ENCODE data around the gene IKZF3. TPM values are rescaled to one million over a fixed set of nuclear protein-coding genes. Genes with fewer than 3 reads are reported as not detected.
A peak's percentile ranks its signal among the peaks of the same experiment; 100 is the strongest.
"Not testable (repeated sequence)": the region's sequence is repeated elsewhere in the genome, so short reads cannot be mapped to it uniquely, and the experiment has no call there.

The IKZF3 gene
- 0.51 TPM for total RNA-seq

DNA sequence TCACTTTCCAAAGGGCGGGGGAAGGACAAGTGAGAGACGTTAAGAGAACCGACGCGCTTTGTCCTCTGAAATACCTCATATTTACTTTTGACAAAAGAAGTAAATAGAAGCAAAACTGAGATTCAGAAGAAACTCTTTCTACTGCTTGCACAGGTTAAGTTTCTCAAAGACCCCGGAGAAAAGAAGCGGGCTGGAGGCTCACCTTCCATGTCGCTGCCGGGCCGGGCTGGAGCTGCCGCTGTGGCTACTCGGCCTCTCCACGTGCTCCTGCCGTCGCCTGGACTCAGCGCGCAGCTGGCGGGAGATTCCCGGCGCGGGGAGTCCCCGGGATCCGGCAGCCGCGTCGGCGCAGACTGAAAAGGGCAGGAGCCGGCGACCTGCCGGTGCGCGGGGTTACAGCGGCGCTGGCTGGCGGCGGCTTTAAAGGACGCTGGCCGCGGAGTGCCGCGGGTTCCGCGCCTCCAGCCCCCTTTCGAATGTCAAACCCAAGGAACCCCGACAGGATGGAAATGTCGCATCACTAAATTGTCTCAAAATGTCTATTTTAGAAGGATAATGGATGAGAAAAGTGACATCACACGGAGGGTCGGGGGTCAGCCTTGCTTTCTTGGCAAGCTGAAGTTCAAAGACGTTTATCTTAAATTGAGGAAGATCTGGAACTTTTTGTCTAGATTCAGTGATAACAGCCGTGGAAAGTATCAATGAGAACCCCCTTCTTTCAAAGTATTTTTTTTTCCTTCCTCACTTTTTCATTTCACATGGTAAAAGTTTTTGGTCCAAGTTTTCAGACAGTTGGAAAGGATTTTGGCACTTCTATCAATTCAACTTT, at the start of gene IKZF3:
IKZF3 (minus strand) TSS at position 395 of the 829 bp plus-strand sequence; CDS start at position 209, 186 bp downstream.
- peak; percentile 61 for DNase-seq

DNA sequence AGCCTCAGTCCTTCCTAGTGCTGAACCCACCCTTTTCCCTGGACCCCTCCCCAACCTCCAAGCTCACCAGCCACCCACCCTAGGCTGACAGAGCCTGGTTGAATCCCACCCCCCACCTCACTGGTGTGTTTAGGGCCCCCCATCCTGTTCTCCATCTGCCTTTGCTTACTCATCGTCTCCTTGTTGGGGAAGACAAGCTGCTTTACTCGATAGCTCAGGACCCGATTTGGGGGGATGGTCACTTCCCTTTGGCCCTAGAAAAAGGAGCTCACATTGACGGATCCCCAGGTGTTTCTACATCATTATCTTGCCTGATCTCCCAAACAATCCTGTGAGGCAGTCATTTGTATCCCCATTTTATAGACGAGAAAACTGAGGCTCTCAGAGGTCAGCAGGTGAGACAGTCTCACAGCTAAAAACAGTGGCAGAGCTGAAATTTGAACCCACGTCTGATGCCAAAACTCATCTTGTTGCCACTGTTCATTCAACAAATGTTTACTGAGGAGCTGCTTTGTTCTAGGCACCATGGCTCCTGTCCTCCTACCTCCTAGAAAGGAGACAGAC, 44.8 kb upstream of the IKZF3 start:
- no peak for DNase-seq

DNA sequence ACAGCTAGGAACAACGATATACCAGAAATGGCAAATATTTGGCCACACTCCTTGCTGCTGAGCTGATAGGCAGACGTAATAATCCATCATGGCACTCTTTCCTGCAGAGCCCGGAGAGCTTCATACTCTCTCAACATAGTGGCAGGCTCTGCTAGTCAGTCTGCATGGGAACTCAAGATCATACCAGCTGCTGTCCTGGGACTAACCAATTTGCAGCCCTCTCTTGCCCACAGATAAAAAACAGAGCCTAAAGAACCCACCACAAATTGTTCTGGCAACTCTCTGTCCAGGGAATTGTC, 40.8 kb upstream of the IKZF3 start:
- DNase-seq = peak; percentile 21

DNA sequence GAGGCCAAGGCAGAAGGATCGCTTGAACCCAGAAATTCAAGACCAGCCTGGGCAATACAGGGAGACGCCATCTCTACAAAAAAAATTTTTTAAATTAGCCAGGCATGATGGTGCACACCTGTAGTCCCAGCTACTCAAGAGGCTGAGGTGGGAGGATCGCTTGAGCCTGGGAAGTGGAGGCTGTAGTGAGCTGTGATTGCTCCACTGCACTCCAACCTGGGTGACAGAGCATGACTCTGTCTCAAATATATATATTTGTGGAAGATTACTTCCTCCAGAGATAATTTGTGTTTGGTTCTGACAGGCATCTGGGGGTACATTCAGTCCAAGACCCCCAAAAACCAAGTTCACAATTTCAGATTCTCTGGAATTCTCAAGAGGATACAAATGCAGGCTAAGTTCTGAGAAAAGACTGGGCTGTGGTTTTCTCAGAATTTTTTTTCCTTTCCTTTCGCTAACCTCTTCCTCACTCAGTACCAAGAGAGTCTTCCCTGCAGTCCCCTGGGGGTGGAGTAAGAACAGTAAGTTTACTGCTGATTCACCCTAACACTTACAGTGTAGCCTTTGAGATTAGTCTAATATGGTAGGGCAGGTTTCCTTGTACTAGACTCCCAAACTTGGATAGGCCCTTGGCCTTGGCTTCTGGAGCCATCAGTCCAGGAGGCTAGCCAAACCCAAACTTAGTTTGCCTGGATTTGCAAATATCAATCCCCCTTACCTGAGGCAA, 39.2 kb upstream of the IKZF3 start:
- DNase-seq = no peak

DNA sequence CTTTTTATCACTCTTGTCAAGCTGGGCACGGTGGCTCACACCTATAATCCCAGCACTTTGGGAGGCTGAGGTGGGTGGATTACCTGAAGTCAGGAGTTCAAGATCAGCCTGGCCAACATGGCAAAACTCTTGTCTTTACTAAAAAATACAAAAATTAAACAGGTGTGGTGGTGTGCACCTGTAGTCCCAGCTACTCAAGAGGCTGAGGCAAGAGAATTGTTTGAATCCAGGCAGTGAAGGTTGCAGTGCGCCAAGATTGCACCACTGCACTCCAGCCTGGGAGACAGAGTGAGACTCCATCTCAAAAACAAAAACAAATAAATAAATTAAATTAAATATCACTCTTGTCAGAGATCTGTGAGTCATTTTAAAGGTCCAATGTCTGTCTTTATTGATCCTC, 37.9 kb upstream of the IKZF3 start:
- DNase-seq = not testable (repeated sequence)

DNA sequence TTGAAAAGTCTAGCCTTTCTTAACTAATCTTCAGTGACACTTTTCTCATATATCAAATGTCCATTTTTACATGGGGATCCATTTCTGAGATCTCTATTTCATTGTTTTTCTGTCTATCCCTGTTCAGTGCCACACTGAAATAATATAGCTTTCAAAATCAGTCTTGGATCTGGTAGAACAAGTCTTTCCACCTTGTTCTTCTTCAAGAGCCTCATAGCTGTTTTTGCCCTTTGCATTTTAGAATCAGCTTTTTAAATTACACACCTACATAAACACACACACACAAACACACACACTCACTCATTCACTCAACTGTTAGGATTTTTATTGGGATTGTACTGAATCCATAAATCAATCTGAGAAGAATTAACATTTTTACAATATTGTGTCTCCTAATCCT, 35.1 kb upstream of the IKZF3 start:
- DNase-seq = peak; percentile 10

DNA sequence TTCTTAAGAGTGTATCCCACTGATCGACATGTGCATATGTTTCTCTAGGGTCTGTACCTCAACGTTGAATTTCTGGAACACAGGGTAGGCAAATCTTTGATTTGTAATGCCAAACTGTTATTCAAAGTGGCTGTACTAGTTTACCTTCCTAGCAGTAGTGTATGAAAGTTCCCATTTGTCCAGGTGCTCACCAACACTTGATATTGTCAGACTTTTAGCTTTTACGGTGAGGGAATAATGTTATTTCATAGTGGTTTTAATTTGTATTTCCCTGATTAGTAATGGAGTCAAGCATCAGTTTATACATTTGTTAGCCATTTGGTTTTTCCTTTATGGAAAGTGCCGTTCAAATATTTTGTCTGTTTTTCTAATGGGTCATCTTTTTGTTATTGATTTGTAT, 34.0 kb upstream of the IKZF3 start:
- no peak for DNase-seq

DNA sequence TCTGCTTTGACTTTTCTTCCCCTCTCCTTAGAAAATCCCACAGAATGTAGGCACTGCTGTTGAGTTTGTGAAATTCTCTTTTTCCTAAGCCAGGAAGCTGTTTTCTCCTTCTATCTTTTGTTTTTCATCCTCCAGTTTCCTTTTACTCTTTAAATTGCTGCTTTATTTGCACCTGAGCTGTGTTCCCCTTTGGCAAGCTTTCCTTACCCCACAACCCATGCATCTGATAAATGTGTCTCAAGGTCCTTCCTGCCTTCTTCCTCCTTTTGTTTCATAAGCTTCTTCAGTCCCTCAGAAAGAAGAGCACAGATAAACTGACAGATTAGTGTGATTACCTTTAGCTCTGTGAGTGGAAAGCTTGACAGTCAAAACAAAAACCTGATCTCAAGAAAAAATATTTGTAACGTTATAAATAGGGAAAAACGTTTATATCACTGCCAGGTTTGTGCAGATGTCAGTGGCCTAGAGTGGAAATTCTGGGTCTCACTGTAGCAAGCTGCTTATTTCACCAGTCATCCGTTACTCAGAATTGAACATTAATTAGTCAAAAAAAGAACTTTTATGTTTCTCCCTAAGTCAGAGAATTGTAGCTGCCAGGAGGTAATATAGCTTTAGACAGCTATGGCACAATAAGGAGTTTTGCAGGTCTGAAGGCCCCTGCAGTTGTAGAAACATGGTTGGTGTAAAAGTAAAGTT, 30.7 kb upstream of the IKZF3 start:
- DNase-seq = no peak

DNA sequence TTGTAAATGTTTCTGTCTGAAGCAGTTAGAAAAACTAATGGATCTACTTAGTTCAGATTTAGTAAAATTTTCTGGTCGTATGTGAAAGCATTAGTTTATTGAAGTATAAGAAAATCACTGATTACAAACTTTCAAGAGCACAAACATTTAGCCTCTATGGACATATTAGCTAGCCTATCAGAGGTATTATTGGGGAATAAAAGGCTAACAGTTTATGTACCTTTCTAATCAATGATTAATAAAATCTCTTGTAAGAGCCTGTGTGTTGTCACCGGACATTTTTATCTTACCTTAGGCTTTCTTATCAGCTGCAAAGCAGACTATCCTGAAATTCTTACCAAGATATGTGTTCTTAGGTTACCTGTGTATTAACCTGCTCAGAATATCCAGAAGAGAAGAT, 25.1 kb upstream of the IKZF3 start:
- DNase-seq = no peak

DNA sequence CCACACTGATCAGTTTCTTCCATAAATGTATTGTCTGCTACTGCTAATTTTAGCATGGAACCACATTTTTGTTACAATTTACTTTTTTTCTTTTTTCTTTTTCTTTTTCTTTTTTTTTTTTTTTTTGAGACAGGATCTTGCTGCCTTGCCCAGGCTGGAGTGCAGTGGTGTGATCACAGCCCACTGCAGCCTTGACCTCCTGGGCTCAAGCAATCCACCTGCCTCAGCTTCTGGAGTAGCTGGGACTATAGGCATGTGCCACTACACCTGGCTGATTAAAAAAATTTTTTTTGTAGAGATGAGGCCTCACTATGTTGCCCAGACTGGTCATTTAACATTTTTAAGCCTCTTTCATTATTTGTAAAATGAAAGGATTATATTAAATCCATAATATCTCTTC, 23.0 kb upstream of the IKZF3 start:
- DNase-seq = no peak

DNA sequence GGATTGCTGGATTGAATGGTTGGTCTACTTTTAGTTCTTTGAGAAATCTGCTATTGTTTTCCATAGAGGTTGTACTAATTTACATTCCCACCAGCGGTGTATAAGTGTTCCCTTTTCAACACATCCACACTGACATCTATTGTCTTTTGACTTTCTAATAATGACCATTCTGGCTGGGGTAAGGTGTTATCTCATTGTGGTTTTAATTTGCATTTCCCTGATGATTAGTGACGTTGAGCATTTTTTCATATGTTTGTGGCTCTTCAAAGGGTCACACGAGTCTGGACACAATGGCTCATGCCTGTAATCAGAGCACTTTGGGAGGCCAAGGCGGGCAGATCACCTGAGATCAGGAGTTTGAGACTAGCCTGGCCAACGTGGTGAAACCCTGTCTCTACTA, 22.0 kb upstream of the IKZF3 start:
- not testable (repeated sequence) for DNase-seq

DNA sequence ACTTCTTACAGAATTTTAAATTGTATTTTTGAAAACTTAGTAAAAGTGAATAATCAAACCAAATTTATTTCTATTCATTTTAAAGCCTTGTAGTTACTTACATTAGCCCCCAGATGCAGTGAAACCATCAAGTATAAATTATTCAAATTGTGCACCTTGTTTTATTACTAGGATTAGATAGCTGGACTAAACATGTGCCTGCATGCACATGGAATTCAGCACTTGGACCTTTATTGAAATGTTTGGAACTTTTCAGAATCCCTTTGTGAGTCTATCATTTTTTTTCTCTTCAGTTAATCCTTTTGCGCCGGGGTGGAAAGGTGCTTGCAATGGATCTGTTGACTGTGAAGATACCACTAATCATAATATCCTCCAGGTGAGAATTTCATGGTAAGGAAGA, 8.6 kb upstream of the IKZF3 start:
- no peak for DNase-seq

DNA sequence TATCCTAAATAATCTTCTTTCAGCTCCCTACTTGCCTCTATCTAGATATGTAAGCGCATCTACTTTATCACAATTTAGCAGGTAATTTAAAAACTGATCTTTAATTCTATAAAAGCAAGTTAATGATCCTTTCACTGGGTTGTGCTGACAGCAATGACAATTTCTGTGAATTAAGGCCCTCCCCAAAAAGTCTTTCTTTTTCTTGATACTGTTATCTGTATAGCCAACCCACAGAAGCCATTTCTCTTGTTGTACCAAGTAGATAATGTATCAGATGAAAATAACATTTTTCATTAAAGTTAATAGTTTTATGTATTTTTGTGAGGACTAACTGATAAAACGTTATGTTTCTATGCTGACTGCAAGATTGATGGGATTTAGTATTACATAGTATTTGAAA, 7.7 kb upstream of the IKZF3 start:
- no peak for DNase-seq

DNA sequence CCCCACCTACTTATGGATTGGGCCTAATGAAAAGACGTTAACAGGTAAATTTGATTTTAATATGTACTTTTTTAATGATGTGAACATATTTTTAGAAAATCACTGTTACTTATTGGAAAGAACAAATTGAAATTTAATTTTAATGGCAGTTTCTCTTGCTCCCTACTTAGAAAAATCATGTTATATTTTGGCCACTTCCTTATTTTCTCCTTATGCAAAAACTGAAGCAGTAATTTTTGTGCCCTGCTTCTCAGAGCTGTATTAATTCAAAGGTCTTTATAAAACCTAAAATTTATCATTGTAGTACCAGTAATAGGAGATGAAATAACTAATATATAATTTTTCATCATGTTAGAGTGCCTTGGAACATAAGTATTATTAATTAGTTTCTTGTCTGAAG, 6.7 kb upstream of the IKZF3 start:
- DNase-seq = no peak

DNA sequence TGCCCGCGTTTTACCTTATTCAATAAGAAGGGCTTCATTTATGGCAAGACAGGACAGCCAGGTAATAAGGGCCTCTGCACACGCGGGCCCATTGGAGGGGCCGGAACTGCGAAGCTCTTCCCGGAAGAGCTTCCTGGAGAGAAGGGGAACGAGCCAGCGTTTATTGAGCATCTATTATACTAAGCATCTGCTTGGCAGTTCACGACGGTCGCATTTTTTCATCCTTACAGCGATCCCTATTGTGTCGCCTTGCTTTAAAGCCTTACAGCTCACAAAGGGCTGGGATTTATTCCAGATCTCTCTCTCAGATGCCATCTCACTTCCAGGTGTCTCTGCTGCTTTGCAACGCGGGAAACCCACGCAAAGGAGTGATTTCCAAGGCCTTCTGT, 4.4 kb upstream of the IKZF3 start:
- no peak for DNase-seq

DNA sequence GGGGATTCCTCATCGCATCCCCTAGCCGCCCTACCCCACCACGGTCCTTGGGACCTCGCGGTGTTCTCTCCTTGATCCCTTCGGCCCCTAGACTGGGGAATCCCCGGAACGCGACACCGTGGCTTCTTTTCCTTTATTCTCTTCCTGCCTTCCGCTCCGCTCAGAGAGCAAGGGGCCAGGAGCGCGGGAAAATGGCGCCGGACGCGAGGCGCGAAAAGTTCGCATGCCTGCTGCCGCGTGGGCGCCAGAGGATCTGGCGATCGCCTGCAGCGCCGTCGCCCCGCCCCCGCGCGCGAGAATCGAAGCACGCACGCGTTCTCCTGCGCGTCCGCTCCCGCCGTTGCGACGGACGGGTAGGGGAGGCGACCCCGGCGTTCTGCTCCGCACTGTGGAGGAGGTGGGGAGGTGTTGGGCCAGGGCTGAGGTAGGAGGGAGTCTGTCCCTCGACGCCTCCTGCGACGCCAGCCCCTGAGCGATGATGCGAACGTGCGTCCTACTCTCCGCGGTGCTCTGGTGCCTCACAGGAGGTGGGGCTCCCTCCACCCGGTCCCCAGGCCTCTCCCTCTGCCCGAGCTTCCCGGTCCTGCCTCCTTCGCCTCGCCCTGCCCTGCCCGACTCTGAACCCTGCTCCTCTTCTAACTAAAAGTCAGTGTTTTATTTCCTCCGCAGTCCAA, 3.9 kb upstream of the IKZF3 start, which contains the start of gene ZPBP2:
ZPBP2 (plus strand) TSS at position 323 of the 674 bp plus-strand sequence; CDS start at position 476, 153 bp downstream.
- DNase-seq = no peak

DNA sequence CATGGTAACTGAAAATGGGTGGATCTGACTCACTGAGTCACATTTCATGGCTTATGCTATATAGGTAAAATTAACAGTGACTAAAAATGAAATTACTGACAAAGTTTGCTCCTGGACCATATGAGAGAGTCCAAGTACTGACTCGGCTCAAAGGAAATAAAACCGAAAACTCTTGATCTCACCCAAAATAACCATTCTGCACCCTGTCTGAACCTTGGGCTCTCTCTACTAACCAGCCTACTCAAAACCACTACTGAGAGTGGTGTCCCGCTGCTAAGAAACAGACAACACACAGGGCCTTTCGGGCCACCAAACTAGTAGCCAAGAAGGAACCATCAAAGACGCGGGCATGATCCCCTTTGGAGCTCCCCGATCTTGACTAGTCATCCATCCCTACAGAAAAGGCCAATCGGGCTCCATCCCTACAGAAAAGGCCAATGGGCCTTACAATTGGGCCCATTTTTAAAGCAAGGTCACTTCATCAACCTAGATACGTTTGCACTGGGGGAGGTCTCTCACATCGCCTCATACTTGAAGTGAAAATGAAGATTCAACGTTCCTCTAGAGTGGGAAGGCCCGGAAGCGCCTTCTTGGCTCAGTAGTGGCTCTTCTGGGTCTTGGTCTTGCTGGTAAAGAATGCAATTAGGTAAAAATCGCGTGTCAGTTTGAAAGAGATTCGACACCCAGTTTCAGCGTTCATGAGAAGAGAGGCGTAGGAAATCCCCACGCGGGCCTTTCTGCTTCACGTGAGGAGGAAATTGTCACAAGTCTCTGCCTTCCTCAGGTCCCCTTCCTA, 3.2 kb upstream of the IKZF3 start:
- DNase-seq = no peak

DNA sequence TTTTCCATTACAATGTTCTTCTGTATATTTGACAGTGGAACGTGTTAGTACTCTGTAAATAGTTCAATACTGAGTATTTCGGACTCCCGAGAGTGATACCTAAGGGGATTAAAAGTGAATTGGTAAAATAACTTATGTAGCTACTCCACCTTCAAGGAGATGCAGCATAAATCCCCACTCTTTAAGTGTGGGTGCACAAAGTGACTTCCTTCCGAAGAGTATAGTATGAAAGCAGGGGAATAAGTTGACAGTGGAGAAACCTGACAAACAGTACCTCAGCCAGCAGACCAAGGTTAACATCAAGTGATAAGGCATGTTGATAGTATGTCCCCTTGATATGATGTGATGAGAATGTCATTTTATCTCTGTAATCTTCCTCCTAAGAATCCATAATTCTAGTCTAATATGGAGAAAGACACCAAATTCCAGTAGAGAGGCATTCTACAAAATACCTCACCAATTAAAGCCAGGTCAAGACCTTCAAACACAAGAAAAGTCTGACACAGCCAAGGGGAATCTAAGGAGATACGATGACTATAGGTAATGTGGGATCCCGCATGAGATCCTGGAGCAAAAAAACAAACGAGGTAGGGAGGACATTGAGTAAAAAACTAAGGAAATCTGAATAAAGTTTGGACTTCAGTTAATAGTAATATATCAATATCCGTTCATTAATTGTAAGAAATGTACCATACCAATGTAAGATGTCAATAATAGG, 2.1 kb upstream of the IKZF3 start:
- no peak for DNase-seq

DNA sequence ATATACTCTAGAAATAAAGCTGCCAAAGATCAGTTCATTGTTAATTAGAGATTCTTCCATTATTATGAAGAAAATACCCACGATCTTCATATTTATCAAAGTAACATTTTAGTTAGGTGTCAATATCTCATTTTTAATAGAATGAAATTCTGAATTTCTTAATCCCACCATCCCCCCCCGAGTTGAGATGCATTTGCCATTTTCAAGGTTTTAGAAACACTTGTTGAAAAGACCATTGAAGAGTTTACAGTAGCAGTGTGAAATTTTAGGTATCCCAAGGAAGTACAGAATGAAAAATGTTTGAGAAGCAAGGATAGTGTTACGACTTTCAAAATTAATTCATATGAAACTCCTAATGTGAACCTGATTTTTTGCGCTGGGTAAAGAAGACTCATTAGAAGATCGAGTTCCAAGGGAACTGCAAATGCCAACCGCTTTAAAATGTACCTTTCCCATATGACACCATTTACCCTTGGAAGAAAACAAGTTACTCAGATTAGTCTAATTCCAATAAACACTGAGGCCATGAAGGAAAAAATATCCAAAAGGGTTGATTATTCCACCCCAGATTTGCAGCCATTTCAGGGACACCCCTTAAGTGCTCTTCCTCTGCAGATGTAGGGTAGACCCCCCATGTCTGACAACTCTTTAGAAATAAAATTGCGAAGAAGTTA, 731 bp downstream of the IKZF3 start:
- DNase-seq = no peak

DNA sequence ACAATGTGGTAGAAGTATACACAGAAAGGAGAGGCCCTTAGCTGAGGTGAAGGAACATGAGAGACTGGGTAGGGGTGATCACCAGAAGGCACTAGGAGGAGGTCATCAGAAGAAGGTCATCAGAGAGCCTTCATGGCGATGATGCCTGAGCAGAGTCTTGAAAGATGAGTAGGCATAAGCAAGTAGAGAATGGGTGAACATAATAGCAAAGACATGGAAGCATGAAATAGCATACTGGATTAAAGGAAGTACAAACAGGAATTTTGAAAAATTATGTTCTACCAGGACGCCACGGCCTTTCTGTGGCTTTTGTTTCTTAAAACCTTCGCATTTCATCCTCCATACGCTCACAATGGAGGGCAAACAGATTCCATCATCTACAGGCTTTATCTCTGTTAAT, 2.9 kb downstream of the IKZF3 start:
- no peak for DNase-seq

Data from tongue (tissue), 2 donors.